ENCODE data around the gene CD84.
"Not testable (repeated sequence)": the region's sequence is repeated elsewhere in the genome, so short reads cannot be mapped to it uniquely, and the experiment has no call there.

Gene CD84

DNA sequence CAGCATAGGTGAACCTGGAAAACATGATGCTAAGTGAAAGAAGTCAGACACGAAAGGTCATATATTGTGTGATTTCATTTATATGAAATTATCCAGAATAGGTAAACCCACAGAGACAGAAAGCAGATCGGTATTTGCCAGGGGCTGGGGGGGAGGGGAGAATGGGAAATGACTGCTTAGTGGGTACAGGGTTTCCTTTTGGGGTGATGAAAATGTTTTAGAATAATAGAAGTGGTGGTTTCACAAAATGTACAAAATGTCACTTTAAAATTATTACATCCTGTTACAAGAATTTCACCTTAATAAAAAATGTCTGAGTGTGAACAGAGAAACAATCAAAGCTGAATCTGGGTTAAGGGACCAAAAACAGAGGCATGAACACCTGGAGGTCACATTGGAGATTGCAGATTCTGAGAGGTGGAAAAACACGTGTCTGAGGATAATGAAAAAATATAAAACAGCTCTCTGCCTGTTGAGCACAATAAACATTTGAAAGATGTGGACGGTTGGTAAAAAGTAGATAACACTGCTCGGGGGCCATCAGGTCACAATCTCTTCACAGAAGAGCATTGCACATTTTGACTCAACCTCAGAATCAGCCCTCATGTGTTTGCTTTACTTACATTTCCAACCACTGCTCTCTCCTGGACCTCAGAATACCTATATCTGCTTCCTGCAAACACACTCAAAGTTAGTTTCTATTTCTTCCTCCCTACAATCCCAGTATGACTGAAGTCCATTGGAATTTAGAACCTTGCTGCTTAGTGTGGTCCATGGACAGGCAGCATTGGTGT, 59.5 kb downstream of the CD84 start:
- no peaks in the 10 kb centered on the region for H3K36me3 Mint-ChIP-seq (ENCODE audit: low read depth)
- H3K27me3 Mint-ChIP-seq (ENCODE audit: low read depth): no peaks in the 10 kb centered on the region
- no peak overlapping the region for H3K4me3 Mint-ChIP-seq
- H3K27ac Mint-ChIP-seq: no peak overlapping the region
- H3K4me1 Mint-ChIP-seq: no peaks in the 10 kb centered on the region
- no peaks in the 10 kb centered on the region for H3K9me3 Mint-ChIP-seq
- TF ChIP-seq, protein P1, sequence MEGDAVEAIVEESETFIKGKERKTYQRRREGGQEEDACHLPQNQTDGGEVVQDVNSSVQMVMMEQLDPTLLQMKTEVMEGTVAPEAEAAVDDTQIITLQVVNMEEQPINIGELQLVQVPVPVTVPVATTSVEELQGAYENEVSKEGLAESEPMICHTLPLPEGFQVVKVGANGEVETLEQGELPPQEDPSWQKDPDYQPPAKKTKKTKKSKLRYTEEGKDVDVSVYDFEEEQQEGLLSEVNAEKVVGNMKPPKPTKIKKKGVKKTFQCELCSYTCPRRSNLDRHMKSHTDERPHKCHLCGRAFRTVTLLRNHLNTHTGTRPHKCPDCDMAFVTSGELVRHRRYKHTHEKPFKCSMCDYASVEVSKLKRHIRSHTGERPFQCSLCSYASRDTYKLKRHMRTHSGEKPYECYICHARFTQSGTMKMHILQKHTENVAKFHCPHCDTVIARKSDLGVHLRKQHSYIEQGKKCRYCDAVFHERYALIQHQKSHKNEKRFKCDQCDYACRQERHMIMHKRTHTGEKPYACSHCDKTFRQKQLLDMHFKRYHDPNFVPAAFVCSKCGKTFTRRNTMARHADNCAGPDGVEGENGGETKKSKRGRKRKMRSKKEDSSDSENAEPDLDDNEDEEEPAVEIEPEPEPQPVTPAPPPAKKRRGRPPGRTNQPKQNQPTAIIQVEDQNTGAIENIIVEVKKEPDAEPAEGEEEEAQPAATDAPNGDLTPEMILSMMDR (IDR thresholded peaks at IDR 0.05; ENCODE audit: unreplicated experiment in 3 of 3): no peak

DNA sequence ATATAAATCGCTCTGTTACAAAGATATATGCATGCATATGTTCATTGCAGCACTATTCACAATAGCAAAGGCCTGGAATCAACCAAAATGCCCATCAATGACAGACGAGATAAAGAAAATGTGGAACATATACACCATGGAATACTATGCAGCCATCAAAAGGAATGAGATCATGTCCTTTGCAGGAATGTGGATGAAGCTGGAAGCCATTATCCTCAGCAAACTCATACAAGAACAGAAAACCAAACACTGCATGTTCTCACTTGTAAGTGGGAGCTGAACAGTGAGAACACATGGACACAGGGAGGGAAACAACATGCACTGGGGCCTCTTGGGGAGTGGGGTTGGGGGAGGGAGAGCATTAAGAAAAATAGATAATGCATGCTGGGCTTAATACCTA, 61.8 kb downstream of the CD84 start:
- H3K4me1 Mint-ChIP-seq; H3K36me3 Mint-ChIP-seq (ENCODE audit: low read depth); H3K4me3 Mint-ChIP-seq; H3K27me3 Mint-ChIP-seq (ENCODE audit: low read depth); H3K9me3 Mint-ChIP-seq; H3K27ac Mint-ChIP-seq: not testable (repeated sequence)

GRCh38 chr1:160515908-160516307, 63.4 kb downstream of the CD84 start:
- not testable (repeated sequence) for H3K9me3 Mint-ChIP-seq; H3K27ac Mint-ChIP-seq; H3K27me3 Mint-ChIP-seq (ENCODE audit: low read depth); H3K4me3 Mint-ChIP-seq; H3K36me3 Mint-ChIP-seq (ENCODE audit: low read depth); H3K4me1 Mint-ChIP-seq

DNA sequence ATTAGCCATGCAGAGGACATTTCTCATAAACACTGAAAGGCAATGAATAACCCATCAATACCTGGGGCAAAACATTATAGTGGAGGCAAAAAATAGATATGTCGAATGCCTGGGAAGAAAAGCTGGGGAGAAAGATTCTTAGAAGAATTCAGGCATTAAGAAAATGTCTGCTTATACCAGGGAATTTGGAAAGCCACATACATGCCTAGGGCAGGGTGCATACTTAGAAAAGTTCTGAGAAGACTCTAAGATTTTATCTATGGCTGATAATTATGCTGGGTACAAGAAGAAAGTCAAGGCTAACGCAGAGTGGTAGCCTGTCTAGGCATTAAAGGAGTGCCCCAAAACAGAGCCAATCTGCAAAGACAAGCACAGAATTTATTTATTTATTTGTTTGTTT, 74.6 kb downstream of the CD84 start:
- TF ChIP-seq, protein P1 (IDR thresholded peaks at IDR 0.05; ENCODE audit: unreplicated experiment in 3 of 3): no peak
- Mint-ChIP-seq H3K27me3 (ENCODE audit: low read depth) (peaks cover 8% of the 10 kb centered on the region), H3K27ac (no peak overlapping the region), H3K4me3 (no peak overlapping the region), H3K9me3 (peaks cover 33% of the 10 kb centered on the region), H3K4me1 (no peaks in the 10 kb centered on the region), H3K36me3 (ENCODE audit: low read depth) (no peaks in the 10 kb centered on the region)

DNA sequence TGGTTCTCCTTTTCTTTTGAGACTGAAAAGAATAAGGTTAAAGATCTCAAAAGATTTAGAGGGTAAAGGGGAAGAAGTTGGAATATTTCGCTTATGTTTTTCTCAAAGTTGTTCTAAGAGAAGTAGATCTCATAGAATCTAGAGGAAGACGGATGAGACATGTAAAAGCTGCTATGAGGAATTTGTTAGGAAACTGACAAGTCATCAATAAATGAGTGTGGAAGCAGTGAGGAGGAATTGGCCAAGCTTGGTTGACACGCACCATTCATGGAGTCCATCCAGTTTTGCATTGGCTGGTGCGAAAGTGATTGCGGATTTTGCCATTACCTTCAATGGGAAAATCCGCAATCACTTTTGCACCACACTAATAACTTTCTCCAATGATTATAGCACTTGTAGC, 76.2 kb downstream of the CD84 start:
- TF ChIP-seq, protein P1 (IDR thresholded peaks at IDR 0.05; ENCODE audit: unreplicated experiment in 3 of 3): no peak
- Mint-ChIP-seq H3K4me3 (no peak overlapping the region), H3K27ac (no peak overlapping the region), H3K4me1 (no peaks in the 10 kb centered on the region), H3K9me3 (peaks cover 30% of the 10 kb centered on the region), H3K27me3 (ENCODE audit: low read depth) (no peaks in the 10 kb centered on the region), H3K36me3 (ENCODE audit: low read depth) (no peaks in the 10 kb centered on the region)

DNA sequence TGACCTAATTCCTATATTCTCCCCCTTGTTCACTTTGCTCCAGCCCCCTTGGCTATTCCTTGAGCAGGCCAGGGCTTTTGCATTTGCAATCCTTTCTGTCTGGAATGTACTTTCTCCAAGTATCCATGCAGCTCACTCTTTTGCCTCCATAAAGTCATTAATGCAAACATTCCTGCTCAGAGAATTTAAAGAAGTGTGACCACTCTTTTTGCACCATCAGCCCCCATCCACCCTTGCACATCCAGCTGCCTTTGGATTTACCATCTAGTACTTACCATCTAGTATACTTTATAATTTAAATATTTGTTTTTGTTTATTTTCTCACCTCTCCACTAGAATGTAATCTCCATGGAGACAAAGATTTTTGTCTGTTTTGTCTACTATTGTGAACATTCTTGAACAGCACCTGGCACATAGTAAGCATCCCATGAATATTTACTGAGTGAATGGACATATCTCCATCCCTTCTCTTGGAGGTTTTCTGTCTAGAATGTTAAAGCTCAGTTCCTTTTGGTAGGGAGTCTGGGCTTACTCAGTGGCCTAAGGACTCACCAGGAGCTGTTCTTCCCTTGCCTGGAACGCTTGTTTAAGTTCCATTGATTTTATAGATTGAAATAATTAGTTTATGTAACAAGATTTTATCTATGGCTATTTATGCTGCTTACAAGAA, 78.8 kb downstream of the CD84 start:
- H3K27me3 Mint-ChIP-seq (ENCODE audit: low read depth): no peaks in the 10 kb centered on the region
- peaks cover 11% of the 10 kb centered on the region for H3K9me3 Mint-ChIP-seq
- TF ChIP-seq, protein P1 (IDR thresholded peaks at IDR 0.05; ENCODE audit: unreplicated experiment in 3 of 3): no peak
- H3K36me3 Mint-ChIP-seq (ENCODE audit: low read depth): no peaks in the 10 kb centered on the region
- no peaks in the 10 kb centered on the region for H3K4me1 Mint-ChIP-seq
- H3K27ac Mint-ChIP-seq: no peak overlapping the region
- no peak overlapping the region for H3K4me3 Mint-ChIP-seq

DNA sequence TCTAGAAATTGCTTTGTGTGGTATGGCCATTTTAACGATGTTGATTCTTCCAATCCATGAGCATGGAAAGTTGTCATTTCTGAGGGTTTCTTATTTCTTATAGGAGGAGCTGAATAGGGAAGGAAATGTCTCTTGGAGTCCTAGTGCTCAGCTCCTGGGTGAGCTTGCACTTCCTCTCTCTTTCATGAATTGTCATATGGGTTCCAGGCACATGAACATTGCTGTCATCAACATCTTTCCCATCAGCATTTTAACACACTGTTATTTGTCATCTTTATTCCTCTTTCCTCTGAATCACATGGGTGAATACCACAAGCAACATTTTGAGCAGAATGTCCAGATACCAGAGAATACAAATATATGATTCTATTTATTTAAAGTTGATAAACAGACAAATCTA, 79.7 kb downstream of the CD84 start:
- no peaks in the 10 kb centered on the region for H3K27me3 Mint-ChIP-seq (ENCODE audit: low read depth)
- no peaks in the 10 kb centered on the region for H3K36me3 Mint-ChIP-seq (ENCODE audit: low read depth)
- peaks cover 11% of the 10 kb centered on the region for H3K9me3 Mint-ChIP-seq
- no peak overlapping the region for H3K4me3 Mint-ChIP-seq
- no peaks in the 10 kb centered on the region for H3K4me1 Mint-ChIP-seq
- no peak overlapping the region for H3K27ac Mint-ChIP-seq
- TF ChIP-seq, protein P1 (IDR thresholded peaks at IDR 0.05; ENCODE audit: unreplicated experiment in 3 of 3): no peak

- H3K9me3 Mint-ChIP-seq: peaks cover 11% of the 10 kb centered on the region
- H3K36me3 Mint-ChIP-seq (ENCODE audit: low read depth); H3K4me1 Mint-ChIP-seq; H3K4me3 Mint-ChIP-seq; H3K27ac Mint-ChIP-seq; H3K27me3 Mint-ChIP-seq (ENCODE audit: low read depth): not testable (repeated sequence)
Measured at GRCh38 chr1:160498301-160499065, 80.8 kb downstream of the CD84 start.
